Measurements from ENCODE around the gene GRID1.

The GRID1 gene

GRCh38 chr10:85993840-85994507 lies 372.6 kb downstream of the GRID1 start:
- TF ChIP-seq, protein P1, sequence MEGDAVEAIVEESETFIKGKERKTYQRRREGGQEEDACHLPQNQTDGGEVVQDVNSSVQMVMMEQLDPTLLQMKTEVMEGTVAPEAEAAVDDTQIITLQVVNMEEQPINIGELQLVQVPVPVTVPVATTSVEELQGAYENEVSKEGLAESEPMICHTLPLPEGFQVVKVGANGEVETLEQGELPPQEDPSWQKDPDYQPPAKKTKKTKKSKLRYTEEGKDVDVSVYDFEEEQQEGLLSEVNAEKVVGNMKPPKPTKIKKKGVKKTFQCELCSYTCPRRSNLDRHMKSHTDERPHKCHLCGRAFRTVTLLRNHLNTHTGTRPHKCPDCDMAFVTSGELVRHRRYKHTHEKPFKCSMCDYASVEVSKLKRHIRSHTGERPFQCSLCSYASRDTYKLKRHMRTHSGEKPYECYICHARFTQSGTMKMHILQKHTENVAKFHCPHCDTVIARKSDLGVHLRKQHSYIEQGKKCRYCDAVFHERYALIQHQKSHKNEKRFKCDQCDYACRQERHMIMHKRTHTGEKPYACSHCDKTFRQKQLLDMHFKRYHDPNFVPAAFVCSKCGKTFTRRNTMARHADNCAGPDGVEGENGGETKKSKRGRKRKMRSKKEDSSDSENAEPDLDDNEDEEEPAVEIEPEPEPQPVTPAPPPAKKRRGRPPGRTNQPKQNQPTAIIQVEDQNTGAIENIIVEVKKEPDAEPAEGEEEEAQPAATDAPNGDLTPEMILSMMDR (IDR thresholded peaks at IDR 0.05; ENCODE audit: extremely low read depth, insufficient read depth, missing control alignments) = no peak
- DNase-seq (ENCODE audit: low spot score) = no peak
- in situ Hi-C loops (cut with MboI; ENCODE audit: low pct_unique_long_range_greater_than_20kb, low sequenced_read_pairs, unreplicated experiment) = no loop called here

GRCh38 chr10:85993140-85993539 lies 373.5 kb downstream of the GRID1 start:
- DNase-seq (ENCODE audit: low spot score) = no peak
- in situ Hi-C loops (cut with MboI; ENCODE audit: low pct_unique_long_range_greater_than_20kb, low sequenced_read_pairs, unreplicated experiment) = no loop called here
- TF ChIP-seq, protein P1 (IDR thresholded peaks at IDR 0.05; ENCODE audit: extremely low read depth, insufficient read depth, missing control alignments) = no peak

GRCh38 chr10:85992324-85992723 lies 374.3 kb downstream of the GRID1 start:
- in situ Hi-C loops (cut with MboI; ENCODE audit: low pct_unique_long_range_greater_than_20kb, low sequenced_read_pairs, unreplicated experiment) = no loop called here
- TF ChIP-seq, protein P1 (IDR thresholded peaks at IDR 0.05; ENCODE audit: extremely low read depth, insufficient read depth, missing control alignments) = no peak
- DNase-seq (ENCODE audit: low spot score) = no peak

- DNase-seq (ENCODE audit: low spot score) = no peak
- in situ Hi-C loops (cut with MboI; ENCODE audit: low pct_unique_long_range_greater_than_20kb, low sequenced_read_pairs, unreplicated experiment) = no loop called here
- TF ChIP-seq, protein P1 (IDR thresholded peaks at IDR 0.05; ENCODE audit: extremely low read depth, insufficient read depth, missing control alignments) = no peak
Measured at GRCh38 chr10:85986777-85987176, 379.8 kb downstream of the GRID1 start.

- in situ Hi-C loops (cut with MboI; ENCODE audit: low pct_unique_long_range_greater_than_20kb, low sequenced_read_pairs, unreplicated experiment) = no loop called here
- TF ChIP-seq, protein P1 (IDR thresholded peaks at IDR 0.05; ENCODE audit: extremely low read depth, insufficient read depth, missing control alignments) = no peak
Measured at GRCh38 chr10:85983051-85983450, 383.5 kb downstream of the GRID1 start.

DNA sequence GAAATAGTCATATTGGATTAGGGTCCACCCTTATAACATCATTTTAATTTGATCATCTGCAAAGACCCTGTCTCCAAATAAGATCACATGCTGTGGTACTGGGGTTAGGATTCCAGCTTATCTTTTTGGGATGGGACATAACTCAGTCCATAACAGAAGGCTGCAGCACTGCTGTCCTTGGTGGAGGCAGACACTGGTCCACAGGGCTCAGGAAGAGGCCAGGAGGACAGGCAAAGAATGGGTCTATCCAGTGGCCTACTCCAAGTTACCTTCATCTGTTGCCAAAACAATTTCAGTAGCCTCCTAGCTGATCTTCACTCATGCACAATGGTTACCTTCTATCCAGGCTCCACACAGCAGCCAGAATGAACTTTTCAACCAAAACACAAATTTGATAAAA lies 387.0 kb downstream of the GRID1 start:
- no peak for DNase-seq (ENCODE audit: low spot score)
- TF ChIP-seq, protein P1 (IDR thresholded peaks at IDR 0.05; ENCODE audit: extremely low read depth, insufficient read depth, missing control alignments) = no peak
- in situ Hi-C loops (cut with MboI; ENCODE audit: low pct_unique_long_range_greater_than_20kb, low sequenced_read_pairs, unreplicated experiment) = no loop called here

More at GRCh38 chr10:85983051-85983450, 383.5 kb downstream of the GRID1 start:
- no peak for DNase-seq (ENCODE audit: low spot score)
